Activated CD8-positive, alpha-beta memory T cell treated with anti-CD3 and anti-CD28 coated beads, Interleukin-2, amount 50 U/mL, for 1 hour (primary cell): Measurements from ENCODE around the gene MYO18B.
"Not testable (repeated sequence)": the region's sequence is repeated elsewhere in the genome, so short reads cannot be mapped to it uniquely, and the experiment has no call there.

ENCODE experiments used
- DNase-seq: peaks from one replicate; pipeline ENCODE4 v3.0.0-alpha.2; 2020; ENCODE audit errors: extremely low read depth

The MYO18B gene, protein sequence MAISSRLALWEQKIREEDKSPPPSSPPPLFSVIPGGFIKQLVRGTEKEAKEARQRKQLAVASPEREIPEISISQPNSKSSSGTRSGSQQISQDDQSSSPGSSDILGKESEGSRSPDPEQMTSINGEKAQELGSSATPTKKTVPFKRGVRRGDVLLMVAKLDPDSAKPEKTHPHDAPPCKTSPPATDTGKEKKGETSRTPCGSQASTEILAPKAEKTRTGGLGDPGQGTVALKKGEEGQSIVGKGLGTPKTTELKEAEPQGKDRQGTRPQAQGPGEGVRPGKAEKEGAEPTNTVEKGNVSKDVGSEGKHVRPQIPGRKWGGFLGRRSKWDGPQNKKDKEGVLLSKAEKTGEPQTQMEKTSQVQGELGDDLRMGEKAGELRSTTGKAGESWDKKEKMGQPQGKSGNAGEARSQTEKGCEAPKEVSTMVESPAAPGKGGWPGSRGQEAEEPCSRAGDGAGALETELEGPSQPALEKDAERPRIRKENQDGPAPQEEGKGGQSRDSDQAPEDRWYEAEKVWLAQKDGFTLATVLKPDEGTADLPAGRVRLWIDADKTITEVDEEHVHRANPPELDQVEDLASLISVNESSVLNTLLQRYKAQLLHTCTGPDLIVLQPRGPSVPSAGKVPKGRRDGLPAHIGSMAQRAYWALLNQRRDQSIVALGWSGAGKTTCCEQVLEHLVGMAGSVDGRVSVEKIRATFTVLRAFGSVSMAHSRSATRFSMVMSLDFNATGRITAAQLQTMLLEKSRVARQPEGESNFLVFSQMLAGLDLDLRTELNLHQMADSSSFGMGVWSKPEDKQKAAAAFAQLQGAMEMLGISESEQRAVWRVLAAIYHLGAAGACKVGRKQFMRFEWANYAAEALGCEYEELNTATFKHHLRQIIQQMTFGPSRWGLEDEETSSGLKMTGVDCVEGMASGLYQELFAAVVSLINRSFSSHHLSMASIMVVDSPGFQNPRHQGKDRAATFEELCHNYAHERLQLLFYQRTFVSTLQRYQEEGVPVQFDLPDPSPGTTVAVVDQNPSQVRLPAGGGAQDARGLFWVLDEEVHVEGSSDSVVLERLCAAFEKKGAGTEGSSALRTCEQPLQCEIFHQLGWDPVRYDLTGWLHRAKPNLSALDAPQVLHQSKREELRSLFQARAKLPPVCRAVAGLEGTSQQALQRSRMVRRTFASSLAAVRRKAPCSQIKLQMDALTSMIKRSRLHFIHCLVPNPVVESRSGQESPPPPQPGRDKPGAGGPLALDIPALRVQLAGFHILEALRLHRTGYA (N-terminal part only)

DNA sequence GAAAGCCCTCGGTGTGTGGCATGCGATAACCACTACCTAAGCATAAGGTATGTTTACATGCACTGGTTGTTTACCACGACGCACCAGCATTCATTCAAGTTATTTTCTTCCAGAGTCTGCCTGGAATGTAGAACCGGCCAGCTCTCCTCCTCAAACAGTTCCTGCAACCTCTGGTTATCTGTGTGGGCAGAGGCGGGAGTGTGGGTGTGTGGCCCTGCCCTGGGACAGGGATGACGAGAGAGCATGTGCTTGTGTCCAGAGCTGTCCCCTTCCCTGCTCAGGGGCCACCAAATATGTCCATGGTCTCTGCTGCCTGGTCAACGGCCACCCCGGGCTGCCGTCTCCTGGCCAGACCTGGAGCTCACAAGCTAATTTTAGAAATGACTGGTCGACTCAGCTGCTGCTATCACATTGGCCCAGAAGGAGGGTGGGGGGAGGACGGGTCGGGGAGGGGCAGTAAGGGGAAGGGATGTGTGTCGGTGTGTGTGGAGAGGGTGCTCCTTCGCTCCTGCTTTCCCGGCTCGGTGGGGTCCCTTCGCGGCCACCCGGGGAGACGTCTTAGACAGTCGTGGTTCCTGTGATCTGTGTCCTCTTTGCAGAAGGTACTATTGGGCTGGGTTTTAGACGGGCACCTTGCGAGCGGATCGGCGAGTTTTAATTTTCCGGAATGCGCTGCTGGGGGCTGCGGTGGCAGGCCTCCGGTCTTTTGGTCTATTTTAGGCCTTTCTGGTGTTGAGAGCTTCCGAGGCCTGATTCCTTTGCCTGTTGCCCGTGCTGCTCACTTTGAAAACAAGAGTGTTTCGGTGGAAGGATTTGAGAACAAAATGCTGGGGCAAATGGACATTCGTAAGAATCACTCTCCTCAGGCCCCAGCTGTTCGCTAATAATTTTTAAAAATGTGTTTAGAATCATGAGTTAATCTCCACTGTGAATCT lies at the start of gene MYO18B:
MYO18B (plus strand) TSS at position 497 of the 935 bp plus-strand sequence. CDS start 18,905 bp downstream, outside the sequence.
- no peak for DNase-seq

DNA sequence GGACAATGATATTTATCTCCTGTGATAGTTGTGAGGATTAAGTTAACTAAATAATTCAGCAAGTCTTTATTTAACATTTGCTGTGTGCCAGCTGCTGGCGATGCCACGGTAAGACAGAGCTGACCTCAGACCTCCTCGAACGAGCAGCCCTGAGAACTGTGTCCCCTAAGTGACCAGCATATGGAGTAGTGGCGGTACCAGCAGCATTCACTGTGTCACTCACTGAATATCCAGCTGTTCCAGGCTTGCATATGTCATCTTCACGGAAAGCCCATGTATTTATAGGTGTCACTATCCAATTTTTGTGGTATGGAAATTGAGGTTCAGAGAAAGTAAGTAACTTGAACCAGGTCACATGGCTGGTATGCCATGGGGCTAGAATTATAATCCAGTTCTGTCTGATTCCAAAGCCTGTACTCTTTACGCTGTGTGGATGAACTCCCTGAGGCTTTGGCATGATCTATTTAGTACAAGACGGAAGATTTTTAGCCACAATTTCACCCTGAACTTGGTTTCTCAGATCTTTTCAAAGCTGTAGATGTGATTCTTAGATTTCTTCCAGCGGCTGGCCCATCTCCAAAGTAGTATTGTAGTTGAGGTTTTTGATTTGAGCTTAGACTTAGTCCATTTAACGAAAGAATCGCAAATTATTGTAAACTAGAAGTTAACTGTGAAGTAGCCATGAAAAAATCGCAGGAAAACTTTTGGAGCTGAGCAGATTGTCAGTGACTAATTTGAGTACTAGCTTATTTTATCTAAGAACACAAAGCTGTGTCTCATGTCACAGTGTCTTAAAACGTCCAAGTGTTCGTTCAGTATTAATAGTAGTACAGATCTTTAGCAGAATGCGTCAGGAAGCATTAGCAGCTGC lies 49.4 kb upstream of the MYO18B start:
- no peak for DNase-seq

DNA sequence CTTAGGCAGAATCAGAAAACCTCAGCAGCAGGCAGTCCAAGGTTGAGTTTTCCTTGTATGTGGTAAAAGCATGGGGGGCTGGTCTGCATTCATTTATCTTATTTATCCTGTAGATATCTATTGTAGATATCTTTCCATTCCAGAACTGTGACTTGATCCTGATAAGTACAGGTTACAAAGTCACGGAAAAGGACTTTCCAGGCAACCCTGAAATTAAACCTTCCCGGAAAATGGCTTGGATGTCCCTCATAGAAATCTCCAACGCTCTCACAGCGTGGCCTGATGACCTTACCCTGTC lies 48.8 kb upstream of the MYO18B start:
- DNase-seq: no peak

DNA sequence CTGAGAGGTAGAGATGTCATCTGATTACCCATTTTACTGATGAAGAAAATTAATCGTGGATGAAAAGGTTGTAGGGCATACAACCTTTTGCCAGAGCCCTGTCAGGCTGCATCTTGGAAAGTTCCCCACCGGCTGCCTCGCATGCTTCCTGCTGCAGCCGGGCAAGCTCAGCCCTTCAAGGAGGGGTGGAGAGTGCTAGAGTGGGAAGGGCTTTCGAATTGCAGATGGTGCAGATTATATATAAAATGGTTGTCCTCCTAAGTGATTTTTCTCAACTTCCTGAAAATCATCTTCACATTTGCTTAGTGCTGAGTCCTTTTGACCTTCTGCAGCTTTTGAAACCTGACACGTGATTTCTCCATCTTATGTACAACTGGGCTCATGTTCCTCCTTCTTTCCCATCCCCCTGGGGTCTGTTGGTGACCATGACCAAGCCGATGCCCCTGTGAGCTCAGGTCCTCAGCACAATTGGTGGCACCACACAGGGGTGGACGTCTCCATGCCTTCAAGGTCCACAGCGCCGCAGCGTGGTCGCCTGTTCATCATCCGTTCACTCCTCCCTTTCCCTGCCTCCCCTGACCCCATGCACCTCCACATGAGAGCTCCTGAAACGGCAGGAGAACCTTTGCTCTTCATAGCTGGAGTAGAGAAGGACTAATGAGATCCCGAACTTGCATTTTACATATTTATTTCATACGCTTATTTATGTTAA lies 47.6 kb upstream of the MYO18B start:
- no peak for DNase-seq

DNA sequence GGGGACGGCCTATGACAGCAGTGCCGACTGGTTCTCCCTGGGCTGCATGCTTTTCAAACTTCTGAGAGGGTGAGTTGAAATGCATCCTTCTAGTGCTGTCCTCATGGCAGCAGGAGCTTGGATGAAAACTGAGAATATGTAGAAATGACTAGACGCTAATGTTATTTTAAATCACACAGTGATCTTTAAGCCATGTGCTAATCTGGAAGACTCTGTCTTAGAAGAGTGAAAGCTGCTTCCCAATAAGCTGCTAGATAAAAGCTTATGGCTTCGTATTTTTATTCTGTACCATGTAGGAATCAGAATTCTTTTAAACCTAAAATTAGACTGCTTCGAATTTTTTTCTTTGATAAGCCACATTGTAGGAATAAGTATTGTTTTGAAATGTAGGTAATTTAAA lies 46.8 kb upstream of the MYO18B start:
- DNase-seq: no peak

DNA sequence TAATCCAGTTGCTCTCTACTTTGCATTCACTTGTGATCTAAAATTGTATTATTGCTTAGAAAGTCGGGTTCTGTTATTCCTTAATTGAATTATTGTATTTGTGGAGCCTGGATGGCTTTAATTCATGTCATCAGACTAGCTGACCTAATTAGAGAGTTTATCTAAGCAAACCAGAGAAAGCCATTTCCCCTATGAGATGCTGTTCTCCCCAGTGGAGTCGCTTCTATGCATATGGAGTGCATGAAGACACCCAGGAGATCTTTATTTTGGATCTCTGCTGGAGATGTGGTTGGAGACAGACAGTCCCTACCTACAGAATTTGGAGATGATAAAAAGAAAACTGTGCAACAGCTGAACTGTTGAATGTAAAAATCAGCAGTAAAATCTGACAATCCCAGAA lies 45.2 kb upstream of the MYO18B start:
- DNase-seq: no peak

DNA sequence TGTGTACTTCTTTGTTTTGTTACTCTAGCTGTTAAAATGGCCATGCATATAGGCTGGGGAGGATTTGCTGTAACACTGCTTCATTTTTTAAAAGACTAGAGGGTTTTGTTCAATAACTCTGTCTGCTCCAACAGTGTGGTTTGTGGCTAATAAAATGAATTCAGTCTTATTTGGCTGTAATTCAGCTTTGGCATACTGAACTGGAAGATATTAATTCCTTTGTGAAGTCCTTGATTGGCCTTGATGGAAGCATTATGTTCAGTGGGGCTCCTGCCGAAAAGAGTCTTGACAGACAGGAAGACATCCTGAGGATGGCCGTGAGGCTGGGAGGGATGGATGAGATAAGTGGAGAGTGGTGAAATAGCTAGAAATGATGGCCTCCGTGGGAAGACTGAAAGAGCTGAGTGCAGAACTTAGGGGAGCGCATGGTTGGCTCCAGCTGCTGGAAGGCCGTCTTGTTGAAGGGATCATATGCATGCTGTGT lies 44.8 kb upstream of the MYO18B start:
- DNase-seq: no peak

DNA sequence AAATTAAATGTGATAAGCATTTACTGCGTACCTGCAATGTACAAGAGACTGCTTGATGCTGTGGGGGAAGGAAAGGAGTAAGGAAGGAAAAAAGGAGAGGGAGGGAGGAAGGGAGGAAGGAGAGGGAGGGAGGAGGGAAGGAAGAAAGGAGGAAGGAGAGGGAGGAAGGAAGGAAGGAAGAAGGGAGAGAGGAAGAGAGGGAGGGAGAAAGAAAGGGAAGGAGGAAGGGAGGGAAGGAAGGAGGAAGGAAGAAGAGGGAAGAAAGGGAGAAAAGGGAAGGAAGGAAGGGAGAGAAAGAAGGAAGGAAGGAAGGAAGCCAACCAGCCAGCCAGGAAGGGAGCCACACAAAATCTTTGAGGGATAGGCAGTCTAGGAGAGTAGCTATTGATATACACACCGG lies 44.0 kb upstream of the MYO18B start:
- no peak for DNase-seq

DNA sequence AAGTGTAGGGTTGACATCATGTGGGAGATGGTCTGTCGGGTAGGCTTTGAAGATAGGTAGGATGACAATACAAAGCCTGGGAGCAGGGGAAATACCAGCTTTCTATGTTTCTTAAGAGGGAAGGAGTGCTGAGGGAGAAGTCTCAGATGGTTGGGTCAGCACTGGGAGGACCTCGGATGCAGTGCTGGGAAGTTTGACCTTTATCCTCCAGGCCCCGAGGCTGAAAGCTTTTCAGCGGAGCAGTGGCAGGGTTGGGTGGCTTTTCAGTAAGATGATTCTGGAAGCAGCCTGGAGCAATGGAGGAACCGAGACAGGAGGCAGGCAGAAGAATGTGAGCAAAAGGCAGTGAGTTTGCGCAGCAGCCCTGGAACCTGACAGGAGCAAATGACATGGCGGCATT lies 43.5 kb upstream of the MYO18B start:
- no peak for DNase-seq

DNA sequence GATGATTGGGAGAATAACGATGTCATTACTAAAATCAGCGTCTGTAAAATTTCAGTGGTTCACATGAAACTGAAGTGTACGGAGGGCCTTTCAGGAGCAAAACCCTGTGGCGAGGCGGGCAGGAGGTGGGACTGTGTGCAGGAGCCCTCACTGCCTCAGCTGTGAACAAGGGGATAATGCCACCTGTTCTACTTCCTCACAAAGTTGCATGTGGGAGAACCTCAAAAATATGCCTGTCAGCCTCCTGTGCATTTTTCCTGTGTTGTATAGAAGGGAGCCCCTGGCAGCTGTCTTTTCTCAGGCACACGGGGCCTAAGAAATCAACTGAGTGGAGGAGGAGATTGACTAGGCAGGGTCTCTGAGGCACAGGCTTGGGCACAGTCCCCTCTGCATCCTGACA lies 43.0 kb upstream of the MYO18B start:
- no peak for DNase-seq

DNA sequence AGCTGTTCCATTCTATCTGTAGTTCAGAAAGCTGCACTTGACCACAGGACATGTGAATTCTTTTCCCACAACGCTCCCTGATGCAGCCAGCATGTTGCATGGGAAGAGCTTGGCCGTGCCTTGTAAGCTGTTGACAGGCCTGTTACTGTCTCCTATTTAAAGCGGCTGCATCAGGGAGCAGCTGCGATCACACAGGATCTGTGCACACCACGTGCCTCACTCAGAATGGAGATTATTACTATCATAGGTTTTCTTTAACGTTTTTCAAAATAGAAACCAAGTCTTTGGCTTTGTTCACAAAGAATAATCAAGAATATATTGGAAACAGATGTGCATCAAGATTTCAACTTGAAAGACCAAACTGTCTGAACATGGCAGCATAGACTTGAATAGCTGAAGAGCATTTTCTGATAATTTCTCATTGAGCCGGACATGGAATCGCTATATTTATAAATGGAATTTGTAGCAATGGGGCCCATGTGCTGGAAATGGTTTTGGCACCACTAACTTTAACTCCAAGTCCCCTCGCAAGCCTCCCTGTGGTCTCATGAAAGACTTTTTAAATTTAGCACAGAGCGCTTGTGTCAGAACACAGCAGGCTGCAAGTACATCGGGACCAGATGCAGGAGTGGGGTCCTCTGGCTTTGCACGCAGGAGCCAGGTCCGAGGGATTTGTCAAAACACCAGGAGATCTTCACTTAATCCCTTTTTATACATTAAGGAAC lies 40.8 kb upstream of the MYO18B start:
- DNase-seq: no peak

DNA sequence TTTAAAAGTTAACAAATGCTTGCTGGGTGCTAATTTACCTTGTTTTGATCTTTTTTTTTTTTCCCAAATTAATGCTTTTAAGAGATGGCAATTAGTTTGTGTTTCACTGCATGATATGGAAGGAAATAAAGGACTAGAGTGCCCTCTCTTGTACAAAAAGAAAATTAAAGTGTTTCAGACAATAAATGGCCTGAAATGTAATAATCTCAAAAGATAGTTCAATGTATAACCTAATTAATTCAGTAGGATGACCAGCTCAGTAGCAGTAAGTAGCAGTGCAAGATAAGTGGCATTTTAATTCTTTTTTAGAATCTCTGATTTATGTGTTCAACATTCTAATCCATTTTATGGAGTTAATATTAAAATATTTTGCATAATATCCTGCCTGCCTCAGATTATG lies 39.9 kb upstream of the MYO18B start:
- DNase-seq: no peak

DNA sequence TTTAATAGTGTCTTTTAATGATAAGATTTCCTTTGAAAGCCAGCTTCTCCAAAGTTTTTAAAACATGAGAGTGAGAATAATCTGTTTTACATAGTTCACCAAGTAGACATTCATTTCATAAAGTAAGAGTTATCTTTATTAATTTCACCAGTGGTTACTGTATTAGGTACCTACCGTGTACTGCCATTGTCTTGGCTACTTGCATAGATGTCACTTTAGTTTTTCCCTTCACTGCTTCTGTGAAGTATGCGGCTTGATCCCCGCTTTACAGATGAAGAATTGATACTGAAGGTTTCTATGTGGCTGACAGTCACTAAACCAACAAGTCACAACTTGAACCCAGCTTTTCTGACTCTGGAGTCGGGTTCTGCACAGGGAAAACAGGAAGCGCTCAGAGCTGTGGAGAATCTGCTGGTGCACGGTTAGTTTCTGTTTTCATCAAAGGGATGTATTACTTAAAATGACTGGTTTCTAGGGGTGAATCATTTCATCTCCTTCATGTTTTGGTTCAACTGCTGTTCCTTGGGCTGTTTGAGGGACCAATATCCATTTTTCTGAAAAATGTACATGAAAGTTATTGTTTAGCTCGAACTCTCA lies 39.3 kb upstream of the MYO18B start:
- no peak for DNase-seq

DNA sequence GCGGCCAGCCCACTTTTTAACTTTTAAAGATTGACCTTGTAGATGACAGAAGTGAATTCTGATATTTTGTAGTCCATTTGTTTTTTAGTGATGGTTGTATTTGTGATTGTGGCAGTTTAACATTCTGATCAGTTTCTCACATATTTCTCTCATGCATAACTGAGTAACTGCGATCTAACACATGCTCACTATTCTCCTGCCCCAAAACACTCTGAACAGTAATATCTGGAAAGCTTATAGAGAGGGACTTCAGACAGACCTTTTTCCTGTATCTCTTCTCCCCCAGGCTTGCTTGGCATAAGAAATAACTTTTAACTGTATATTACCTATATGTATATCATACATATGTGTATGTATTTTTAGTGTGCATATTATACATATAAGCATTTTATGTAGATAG lies 37.3 kb upstream of the MYO18B start:
- no peak for DNase-seq

DNA sequence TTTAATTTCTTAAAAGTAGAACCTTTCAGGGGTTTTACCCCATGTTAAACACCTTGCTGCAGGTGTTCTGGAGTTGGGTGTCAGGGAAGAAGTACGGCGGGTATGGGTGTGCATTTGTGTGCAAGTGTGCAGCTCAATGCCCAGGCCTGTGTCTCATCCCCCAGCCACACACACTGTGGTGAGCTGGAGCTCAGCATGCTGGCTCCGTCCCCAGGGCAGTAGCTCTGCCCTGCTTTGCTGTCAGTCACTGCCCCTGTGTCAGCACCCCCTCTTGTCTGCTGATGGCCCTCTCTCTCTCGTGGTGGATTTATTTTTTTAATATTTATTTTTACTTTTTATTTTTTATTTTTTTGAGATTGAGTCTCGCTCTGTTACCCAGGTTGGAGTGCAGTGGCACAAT lies 35.8 kb upstream of the MYO18B start:
- DNase-seq: no peak

DNA sequence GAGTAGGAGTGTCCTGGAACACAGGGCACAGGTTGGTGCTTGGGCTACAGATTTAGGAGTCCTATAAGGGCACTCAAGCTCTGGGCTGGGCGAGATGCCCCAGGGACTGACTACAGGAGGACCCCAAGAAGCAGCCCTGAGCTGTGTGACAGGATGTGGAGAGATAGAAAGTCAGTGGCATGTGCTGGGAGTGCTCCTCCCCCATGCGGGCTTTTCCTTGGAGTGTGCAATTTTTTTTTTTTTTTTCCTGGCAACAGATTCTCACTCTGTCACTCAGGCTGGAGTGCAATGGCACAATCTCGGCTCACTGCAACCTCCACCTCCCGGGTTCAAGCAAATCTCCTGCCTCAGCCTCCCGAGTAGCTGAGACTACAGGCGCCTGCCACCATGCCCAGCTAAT lies 33.6 kb upstream of the MYO18B start:
- DNase-seq: not testable (repeated sequence)

DNA sequence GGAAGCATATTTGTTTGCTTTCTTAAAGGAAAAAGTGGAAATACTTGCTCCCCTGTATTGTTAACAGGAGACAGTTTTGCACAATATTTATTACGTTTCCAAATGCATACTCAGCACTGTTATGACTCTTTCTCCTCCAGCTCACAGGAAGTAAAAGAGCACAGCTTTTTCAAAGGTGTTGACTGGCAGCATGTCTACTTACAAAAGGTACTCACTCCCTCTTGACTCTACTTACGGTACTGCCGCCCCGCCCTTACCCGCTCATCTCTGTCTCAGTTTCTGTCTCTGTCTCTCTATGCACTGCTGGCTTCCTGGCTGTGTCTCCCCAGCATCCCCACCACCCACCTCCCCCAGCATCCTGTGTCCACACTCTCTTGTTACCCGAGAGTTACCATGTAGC lies 32.2 kb upstream of the MYO18B start:
- no peak for DNase-seq

DNA sequence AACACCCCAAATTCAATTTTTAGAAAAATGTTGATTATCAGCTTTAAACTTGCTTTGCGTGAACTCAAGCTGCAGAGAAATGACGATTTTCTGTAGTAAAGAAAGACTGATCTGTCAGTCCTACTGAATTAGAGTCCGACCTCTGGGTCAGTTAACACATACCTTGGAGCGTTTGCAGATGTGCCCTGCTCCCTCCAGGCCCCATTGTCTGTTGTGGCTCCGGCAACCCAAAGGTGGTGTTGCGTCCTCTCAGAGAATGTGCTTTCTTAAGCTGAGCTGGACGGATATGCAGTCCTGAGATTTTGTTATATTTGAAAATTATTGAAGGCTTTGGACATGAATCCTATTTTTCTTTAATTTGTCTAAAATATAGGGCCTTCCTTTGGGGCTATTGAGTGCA lies 31.5 kb upstream of the MYO18B start:
- DNase-seq: no peak
